AG09319 (cell line): ENCODE data around the gene APOB.

Source experiments
- DNase-seq: peaks from one replicate; pipeline ENCODE4 v3.0.0-alpha.2; 2010; ENCODE audit warnings: low read depth; ENCODE audit errors: extremely low read depth
- TF ChIP-seq, protein P1 (sequence below): IDR thresholded peaks from 2 replicates; pipeline ENCODE4 v1.5.1; 2011; ENCODE audit warnings: low read depth, mild to moderate bottlenecking, inconsistent platforms, low read length, moderate library complexity

APOB gene

DNA sequence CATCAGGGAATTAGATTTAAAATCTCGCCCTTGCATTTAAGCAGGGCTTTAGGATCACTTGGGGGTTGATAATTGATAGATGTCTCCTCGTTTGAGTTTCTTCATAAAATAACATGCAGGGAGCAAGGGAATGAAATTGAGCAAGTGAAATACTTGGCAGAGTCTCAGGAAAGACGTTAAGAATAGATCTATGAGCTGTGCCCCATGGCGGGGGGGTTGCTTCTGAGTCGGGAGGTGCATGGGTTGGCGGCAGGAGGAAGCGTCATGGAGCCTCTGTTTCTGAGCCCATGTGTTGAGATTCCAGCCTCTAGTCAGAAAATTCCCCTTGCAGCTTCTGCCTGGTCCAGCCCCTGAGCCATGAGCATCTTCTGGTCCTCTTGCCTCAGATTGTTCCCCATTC lies 82.0 kb downstream of the APOB start:
- no peak for DNase-seq
- TF ChIP-seq, protein P1, sequence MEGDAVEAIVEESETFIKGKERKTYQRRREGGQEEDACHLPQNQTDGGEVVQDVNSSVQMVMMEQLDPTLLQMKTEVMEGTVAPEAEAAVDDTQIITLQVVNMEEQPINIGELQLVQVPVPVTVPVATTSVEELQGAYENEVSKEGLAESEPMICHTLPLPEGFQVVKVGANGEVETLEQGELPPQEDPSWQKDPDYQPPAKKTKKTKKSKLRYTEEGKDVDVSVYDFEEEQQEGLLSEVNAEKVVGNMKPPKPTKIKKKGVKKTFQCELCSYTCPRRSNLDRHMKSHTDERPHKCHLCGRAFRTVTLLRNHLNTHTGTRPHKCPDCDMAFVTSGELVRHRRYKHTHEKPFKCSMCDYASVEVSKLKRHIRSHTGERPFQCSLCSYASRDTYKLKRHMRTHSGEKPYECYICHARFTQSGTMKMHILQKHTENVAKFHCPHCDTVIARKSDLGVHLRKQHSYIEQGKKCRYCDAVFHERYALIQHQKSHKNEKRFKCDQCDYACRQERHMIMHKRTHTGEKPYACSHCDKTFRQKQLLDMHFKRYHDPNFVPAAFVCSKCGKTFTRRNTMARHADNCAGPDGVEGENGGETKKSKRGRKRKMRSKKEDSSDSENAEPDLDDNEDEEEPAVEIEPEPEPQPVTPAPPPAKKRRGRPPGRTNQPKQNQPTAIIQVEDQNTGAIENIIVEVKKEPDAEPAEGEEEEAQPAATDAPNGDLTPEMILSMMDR = no peak

DNA sequence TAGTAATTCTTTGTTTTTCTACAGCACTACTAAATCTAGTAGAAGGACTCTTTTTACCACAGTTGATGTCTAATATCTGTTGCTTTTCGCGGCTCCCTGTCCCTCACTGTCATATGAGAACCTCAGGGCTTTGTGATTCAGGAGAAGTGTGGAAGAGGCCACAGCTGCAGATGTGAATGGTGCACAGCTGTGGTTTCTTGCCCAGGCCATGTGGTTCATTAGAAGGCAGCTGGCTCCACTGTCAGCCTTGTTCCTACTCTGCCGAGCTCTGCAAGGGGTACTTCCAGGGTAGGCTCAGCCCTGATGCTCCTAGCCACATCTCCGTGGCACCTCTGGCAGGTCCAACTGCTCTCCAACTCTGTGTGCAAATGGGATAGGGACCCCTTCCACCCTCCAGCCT lies 83.9 kb downstream of the APOB start:
- TF ChIP-seq, protein P1 = no peak
- DNase-seq = no peak

- TF ChIP-seq, protein P1 = no peak
- no peak for DNase-seq
Measured at GRCh38 chr2:20959252-20959651, 84.6 kb downstream of the APOB start.

- TF ChIP-seq, protein P1 = no peak
- no peak for DNase-seq
Measured at GRCh38 chr2:20957788-20958525, 85.9 kb downstream of the APOB start.

DNA sequence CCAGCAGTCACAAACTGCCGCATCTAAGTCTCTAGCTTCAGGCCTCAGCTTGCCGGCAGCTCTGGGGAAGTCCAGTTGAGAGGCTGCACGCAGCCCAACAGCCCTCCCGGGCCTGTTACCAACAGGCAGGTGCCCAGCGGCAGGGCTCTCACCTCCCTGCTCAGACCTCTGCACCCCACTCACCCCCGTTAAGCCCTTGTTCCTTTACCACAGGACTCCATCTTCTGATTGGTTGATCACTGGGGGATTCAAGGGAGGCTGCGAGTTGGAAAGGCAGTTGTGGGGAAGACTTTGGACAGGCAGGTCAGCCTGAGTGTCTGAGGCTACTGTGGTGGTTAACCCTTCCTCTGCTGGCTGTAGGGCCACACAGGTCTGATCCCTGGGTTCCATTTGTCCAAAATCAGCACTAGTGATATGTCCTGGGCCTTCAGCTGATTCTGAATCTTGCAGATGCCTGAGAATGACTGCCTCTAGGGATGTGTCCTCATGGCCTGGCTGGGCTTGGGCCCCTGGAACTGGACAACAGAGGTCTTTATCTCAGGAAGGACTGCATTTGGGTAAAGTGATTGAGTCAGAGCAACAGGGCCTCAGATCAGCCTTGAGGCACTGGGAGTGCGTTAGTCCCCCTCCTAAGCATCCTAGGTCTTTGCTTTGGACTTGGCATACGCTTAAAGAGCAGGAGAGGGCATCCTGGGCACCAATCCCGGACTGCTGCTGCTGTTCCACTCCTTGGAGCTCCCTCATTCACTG lies 88.4 kb downstream of the APOB start:
- DNase-seq = no peak
- TF ChIP-seq, protein P1 = no peak

- DNase-seq = no peak
- TF ChIP-seq, protein P1 = no peak
Measured at GRCh38 chr2:20953146-20953824, 90.6 kb downstream of the APOB start.
